Epithelial cell of esophagus (primary cell): ENCODE measurements around the gene GDPD4.

Source experiments
- DNase-seq: peaks from one replicate; pipeline ENCODE4 v3.0.0; 2010; ENCODE audit warnings: low read depth
- H3K4me3 ChIP-seq: 2 replicates; pipeline ENCODE4 v1.5.1; 2011; ENCODE audit warnings: mild to moderate bottlenecking, low read length, control low read depth
- TF ChIP-seq, protein P1 (sequence below): IDR thresholded peaks from 2 replicates; pipeline ENCODE4 v1.5.1; 2011; ENCODE audit warnings: low read depth, mild to moderate bottlenecking, low read length, control low read depth, inconsistent platforms; ENCODE audit not compliant: insufficient read depth; ENCODE audit errors: missing control alignments

Gene GDPD4

DNA sequence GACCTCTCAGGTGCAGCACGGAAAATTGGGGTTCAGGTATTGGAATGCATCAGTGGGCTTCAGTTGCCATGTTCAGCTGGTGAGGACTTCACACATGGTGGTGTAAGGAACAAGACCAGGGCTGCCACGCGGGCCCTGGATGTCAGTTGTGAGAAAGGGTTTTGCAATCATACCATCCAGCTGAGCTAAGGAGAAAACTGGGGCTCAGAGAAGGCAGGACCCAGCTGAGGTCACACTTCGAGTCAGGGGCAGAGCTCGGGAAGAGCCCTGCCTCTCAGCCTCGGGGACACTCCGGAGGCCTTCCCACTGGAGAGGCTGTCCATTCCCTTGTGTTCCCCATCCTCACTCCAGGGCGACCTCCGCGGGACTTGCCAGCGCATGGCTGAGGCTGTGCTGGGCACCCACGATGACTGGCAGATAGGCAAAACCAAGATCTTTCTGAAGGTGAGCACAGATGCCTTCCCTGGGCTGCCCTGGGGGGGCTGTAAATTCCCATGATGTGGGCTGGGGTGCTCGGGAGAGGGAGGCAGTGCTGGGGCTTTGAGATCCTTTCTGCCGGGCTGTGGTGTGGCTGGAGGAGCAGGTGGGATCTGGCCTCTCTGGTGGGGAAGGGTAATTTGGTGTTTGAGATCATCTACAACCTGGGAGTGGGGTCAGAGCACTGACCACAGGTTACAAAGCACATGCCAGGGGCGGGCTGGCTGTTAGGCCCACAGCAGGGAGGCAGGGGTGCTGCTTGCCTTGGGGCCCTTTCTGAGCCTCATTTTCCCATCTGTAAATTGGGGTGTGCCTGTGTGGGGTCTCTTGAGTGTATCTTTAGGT lies 126.3 kb downstream of the GDPD4 start:
- TF ChIP-seq, protein P1, sequence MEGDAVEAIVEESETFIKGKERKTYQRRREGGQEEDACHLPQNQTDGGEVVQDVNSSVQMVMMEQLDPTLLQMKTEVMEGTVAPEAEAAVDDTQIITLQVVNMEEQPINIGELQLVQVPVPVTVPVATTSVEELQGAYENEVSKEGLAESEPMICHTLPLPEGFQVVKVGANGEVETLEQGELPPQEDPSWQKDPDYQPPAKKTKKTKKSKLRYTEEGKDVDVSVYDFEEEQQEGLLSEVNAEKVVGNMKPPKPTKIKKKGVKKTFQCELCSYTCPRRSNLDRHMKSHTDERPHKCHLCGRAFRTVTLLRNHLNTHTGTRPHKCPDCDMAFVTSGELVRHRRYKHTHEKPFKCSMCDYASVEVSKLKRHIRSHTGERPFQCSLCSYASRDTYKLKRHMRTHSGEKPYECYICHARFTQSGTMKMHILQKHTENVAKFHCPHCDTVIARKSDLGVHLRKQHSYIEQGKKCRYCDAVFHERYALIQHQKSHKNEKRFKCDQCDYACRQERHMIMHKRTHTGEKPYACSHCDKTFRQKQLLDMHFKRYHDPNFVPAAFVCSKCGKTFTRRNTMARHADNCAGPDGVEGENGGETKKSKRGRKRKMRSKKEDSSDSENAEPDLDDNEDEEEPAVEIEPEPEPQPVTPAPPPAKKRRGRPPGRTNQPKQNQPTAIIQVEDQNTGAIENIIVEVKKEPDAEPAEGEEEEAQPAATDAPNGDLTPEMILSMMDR: no peak
- DNase-seq: no peak
- no peak overlapping the region for H3K4me3 ChIP-seq

DNA sequence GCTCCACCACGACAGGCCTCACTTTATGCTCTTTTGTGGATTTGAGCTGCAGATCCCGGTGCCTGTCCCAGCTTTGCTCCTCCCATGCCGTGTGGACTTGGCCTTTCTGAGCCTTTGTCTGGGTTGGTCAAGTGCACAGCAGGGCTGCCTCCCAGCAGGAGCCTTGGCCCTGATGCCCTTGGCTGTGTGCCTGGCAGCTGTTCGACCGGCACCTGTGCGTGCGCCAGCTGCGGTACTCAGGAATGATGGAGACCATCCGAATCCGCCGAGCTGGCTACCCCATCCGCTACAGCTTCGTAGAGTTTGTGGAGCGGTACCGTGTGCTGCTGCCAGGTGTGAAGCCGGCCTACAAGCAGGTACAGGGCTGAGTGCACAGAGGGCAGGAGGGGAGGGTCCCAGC lies 126.9 kb downstream of the GDPD4 start:
- no peak overlapping the region for H3K4me3 ChIP-seq
- no peak for DNase-seq
- TF ChIP-seq, protein P1: no peak

GRCh38 chr11:77173494-77173893 lies 128.0 kb downstream of the GDPD4 start:
- no peak overlapping the region for H3K4me3 ChIP-seq
- DNase-seq: no peak

DNA sequence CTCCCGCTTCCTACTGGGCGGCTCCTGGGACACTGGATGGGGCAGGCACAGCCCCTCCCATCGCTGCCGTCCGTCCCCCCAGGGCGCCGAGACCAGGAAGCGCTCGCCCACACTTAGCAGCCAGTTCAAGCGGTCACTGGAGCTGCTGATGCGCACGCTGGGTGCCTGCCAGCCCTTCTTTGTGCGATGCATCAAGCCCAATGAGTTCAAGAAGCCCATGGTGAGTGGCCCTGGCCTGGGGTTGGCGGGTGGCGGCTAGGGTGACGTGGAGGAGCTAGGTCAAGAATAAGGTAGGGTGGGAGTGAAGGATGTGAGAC lies 128.9 kb downstream of the GDPD4 start:
- no peak overlapping the region for H3K4me3 ChIP-seq
- TF ChIP-seq, protein P1: no peak
- DNase-seq: no peak

More at GRCh38 chr11:77173494-77173893, 128.0 kb downstream of the GDPD4 start:
- TF ChIP-seq, protein P1: no peak

DNA sequence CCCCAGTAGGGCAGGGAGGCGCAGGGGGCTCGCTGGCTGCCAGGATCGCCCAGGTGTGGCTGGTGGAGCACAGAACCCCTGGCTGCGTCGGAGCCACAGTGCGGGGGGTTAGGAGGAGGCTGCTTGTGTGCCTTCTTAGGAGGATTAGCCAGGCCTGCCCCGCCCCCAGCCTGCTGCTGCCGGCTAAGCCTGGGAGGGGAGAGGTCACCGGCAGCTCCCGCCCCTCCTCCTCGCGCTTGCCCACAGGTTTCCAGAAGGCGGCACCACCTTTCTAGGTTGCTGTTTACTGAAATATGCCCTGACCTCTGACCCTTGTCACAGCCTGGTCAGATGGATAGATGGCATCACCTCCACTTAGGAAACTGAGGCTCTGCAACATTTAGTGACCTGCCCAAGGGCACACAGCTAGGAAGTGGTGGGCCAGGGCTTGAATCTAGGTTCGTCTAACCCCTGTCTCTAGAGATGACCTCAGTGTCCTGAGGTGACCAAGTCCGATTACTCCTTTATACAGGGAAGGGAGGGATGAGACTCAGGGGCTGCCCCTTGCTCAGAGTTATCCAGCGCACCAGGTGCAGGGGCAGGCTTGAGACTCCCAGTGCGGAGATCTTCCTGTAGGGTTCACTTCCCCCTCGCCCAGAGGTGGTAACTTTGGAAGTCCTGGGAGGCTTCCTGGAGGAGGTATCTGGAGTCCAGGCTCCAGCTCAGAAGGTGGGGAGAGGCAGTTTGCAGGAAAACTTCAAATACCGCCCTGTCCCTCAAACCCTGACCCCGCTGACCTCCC lies 129.4 kb downstream of the GDPD4 start:
- no peak for DNase-seq
- TF ChIP-seq, protein P1: no peak
- H3K4me3 ChIP-seq: no peak overlapping the region

- H3K4me3 ChIP-seq: no peak overlapping the region
- TF ChIP-seq, protein P1: no peak
- no peak for DNase-seq
Observed at GRCh38 chr11:77171254-77171653, 130.2 kb downstream of the GDPD4 start.

DNA sequence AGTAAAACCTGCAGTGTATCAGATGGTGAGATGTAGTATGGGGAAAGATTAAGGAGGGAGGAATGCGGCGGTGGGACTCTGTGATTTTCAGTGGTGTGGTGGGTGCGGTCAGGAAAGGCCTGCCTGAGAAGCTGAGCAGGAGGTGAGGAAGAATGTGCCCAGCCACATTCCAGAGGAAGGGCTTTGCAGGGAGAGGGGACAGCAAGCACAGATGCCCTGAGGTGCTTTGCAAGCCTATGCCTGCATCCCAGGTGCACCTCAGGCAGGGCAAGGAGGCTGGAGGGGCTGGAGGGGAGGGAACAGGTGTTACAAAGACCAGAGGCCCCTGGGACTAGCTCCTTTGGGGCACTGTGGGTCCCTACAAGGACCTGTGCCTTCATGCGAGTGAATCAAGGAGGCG lies 131.4 kb downstream of the GDPD4 start:
- DNase-seq: peak; percentile 21
- no peak overlapping the region for H3K4me3 ChIP-seq
- TF ChIP-seq, protein P1: no peak
